HG03095 (cell line): Measurements from ENCODE around the gene NT5DC1.

Experiments
- ATAC-seq: cut with Tn5 transposase; IDR thresholded peaks from one replicate; pipeline ENCODE4 v1.9.1; 2021; ENCODE audit warnings: moderate library complexity; ENCODE audit not compliant: unreplicated experiment

NT5DC1 gene

GRCh38 chr6:116136373-116136772, 35.7 kb downstream of the NT5DC1 start:
- ATAC-seq: no peak

- ATAC-seq: no peak
Measured at GRCh38 chr6:116136933-116137340, 36.3 kb downstream of the NT5DC1 start.

- no peak for ATAC-seq
Measured at GRCh38 chr6:116139917-116140316, 39.3 kb downstream of the NT5DC1 start.

GRCh38 chr6:116144605-116145004, 44.0 kb downstream of the NT5DC1 start:
- ATAC-seq: no peak

- no peak for ATAC-seq
Measured at GRCh38 chr6:116145803-116146675, 45.4 kb downstream of the NT5DC1 start.

- no peak for ATAC-seq
Measured at GRCh38 chr6:116152620-116153019, 52.0 kb downstream of the NT5DC1 start.

- ATAC-seq: no peak
Measured at GRCh38 chr6:116154887-116155286, 54.2 kb downstream of the NT5DC1 start.

GRCh38 chr6:116156405-116157326, 56.0 kb downstream of the NT5DC1 start:
- no peak for ATAC-seq

- no peak for ATAC-seq
Measured at GRCh38 chr6:116157391-116157790, 56.7 kb downstream of the NT5DC1 start.

GRCh38 chr6:116158641-116159040, 58.0 kb downstream of the NT5DC1 start:
- ATAC-seq: no peak

- ATAC-seq: no peak
Measured at GRCh38 chr6:116159782-116160524, 59.3 kb downstream of the NT5DC1 start.

GRCh38 chr6:116165596-116165995, 64.9 kb downstream of the NT5DC1 start:
- no peak for ATAC-seq

GRCh38 chr6:116166369-116166768, 65.7 kb downstream of the NT5DC1 start:
- no peak for ATAC-seq

- no peak for ATAC-seq
Measured at GRCh38 chr6:116168148-116168547, 67.5 kb downstream of the NT5DC1 start.

GRCh38 chr6:116169880-116170279, 69.2 kb downstream of the NT5DC1 start:
- no peak for ATAC-seq

GRCh38 chr6:116170358-116171057, 69.9 kb downstream of the NT5DC1 start:
- ATAC-seq: no peak

- ATAC-seq: no peak
Measured at GRCh38 chr6:116173928-116174327, 73.3 kb downstream of the NT5DC1 start.

GRCh38 chr6:116175344-116175743, 74.7 kb downstream of the NT5DC1 start:
- no peak for ATAC-seq

GRCh38 chr6:116176596-116176995, 75.9 kb downstream of the NT5DC1 start:
- no peak for ATAC-seq

- ATAC-seq: no peak
Measured at GRCh38 chr6:116180375-116180774, 79.7 kb downstream of the NT5DC1 start.
